Heart right ventricle (tissue), 16 donors: Measurements from ENCODE around the gene AK4. TPM values are rescaled to one million over a fixed set of nuclear protein-coding genes. Genes with fewer than 3 reads are reported as not detected.

ENCODE experiments used
- ATAC-seq, 8 donors: fragments of 200-7000 bp; cut with Tn5 transposase; one replicate each; pipeline ENCODE4 v1.9.1; 2020; ENCODE audit warnings: mild to moderate bottlenecking in 8 of 8, moderate library complexity in 8 of 8, moderate number of reproducible peaks in 1 of 8
- DNase-seq, 2 donors: peaks; one replicate each; pipeline ENCODE4 v3.0.0-alpha.2; 2020
- H3K27ac ChIP-seq, 10 donors: fragments of 200-600 bp; sonication (generic) in 2 of 10; one replicate each; pipeline versions ENCODE4 v1.5.0 to v1.8.0; 2020 to 2022; ENCODE audit warnings: mild to moderate bottlenecking in 3 of 10
- H3K27me3 ChIP-seq, 7 donors: fragments of 200-600 bp; one replicate each; pipeline ENCODE4 v1.8.0; 2021 to 2022; ENCODE audit warnings: mild to moderate bottlenecking in 2 of 7
- H3K36me3 ChIP-seq, 9 donors: fragments of 200-600 bp; sonication (generic) in 1 of 9; one replicate each; pipeline versions ENCODE4 v1.5.0 to v1.8.0; 2020 to 2022; ENCODE audit warnings: mild to moderate bottlenecking in 2 of 9
- H3K4me1 ChIP-seq, 9 donors: fragments of 200-600 bp; sonication (generic) in 1 of 9; one replicate each; pipeline versions ENCODE4 v1.5.0 to v1.8.0; 2020 to 2022; ENCODE audit warnings: mild to moderate bottlenecking in 4 of 9
- H3K4me3 ChIP-seq, 10 donors: fragments of 200-600 bp; sonication (generic) in 2 of 10; one replicate each; pipeline versions ENCODE4 v1.5.0 to v1.8.0; 2020 to 2022; ENCODE audit warnings: mild to moderate bottlenecking in 7 of 10, moderate library complexity in 2 of 10
- H3K9me3 ChIP-seq, 11 donors: fragments of 200-600 bp in 10 of 11; sonication (generic) in 2 of 11; one replicate each; pipeline versions ENCODE4 v1.5.0 to v1.8.0; 2013 to 2022; ENCODE audit warnings: mild to moderate bottlenecking in 2 of 11, control low read depth in 1 of 11, moderate library complexity in 1 of 11
- WGBS, 2 donors: extraction: QIAGEN DNeasy Blood & Tissue Kit; methylation state at CpG; one replicate each; pipeline ENCODE4 v1.1.7; 2013; ENCODE audit warnings: inconsistent platforms in 1 of 2; 5-methylcytosine and 5-hydroxymethylcytosine counted together
- intact Hi-C, 10 donors: fragments of 100-400 bp; cut with DNase I; formaldehyde crosslinking; loops; one replicate each; pipeline versions ENCODE4 v1.11.1 to v1.14.2; 2022
- polyA plus RNA-seq, 2 donors: library from polyadenylated mRNA; stranded (reverse); fragments of 200-250 nt; gene quantifications; one replicate each; pipeline ENCODE4 v1.2.3, GENCODE V29; 2013
- total RNA-seq, 10 donors: library from RNA; stranded (reverse); fragmentation: NEBNext Ultra II Directional in 3 of 10; extraction: Animal tissue kit (Norgen Biotek cat#: 25700) in 3 of 10; gene quantifications; one replicate each; pipeline versions ENCODE4 v1.2.1 to v1.2.4, GENCODE V29; 2021 to 2023
- TF ChIP-seq, protein P1 (sequence below), 9 donors: fragments of 200-600 bp; sonication (generic) in 2 of 9; IDR thresholded peaks; one replicate each; pipeline versions ENCODE4 v1.5.0 to v1.8.0; 2021 to 2022; ENCODE audit warnings: antibody characterized with exemption in 9 of 9, mild to moderate bottlenecking in 5 of 9, moderate library complexity in 1 of 9
- donor health status: Arrhythmogenic right ventricular cardiomyopathy.
- donor health status: ischemic (EF 13 %, LVEDD 7.1; RV severe dilation, severe dysfunction).
- donor health status: healthy with polysubstance abuse.
- donor health status: DM: no; HTN: yes; CAD: no.
- donor health status: DM: no; HTN: no; CAD: no.
- donor health status: ischemic (EF 25% LVEDD 6.9; RV normal size, moderate dysfunction).
- donor health status: ischemic (EF 25% LVEDD 5.7; RV mildly dilated, moderate dysfunction).
- donor health status: healthy.
- donor health status: DM: yes; HTN: yes; CAD: no.
- donor health status: Ischemic cardiomyopathy.
- donor health status: ischemic (EF 35%, LVEDD 5.7; RV mildly dilated, moderate dysfunction).
- donor health status: nonischemic (EF 11% LVEDD 7.7; RV severe dilation, severe dysfunction).
- donor health status: DM: yes; HTN: yes; CAD: no.
- donor health status: PGD.
- donor health status: ischemic (EF 29% LVEDD 5.4; RV normal size, mild dysfunction).
- donor health status: nonischemic (EF 23%, LVEDD 6.1; RV moderate dilation, normal function).

Gene AK4
- total and polyA plus RNA-seq, 12 donors: 9.9 to 179 (median 142) TPM

DNA sequence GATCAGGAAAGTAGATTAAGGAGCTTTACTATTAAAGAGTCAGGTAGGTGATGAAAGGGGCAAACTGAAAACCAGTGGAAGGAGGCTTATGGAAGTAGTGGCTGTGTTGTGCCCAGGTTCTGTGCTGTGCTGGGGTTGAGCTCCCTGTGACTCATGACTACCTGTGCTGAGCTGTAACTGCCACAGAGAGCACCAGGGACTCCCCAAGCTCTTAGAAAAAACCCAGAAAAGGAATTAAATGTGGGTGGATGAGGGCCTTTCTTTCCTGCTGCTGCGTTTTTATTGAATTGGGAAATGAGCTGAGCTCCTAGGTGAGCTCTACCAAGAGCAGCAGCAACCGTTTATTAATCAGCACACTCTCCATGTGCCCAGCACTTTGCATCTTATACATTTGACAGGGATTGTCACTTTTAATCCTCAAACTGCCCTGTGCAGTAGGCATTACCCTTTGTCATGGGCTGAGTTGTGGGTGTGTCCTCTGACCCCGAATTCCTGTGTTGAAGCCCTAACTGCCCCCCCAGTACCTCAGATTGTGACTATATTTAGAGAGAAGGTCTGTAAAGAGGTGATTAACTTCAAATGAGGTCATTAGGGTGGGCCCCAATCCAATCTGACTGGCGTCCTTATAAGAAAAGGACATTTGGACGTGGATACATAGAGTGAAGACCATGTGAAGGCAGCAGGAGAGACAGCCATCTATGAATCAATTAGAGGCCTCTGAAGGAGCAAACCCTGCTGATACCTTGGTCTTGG, 65.4 kb downstream of the AK4 start:
- Histone ChIP-seq H3K27me3 (no peaks in the 10 kb centered on the region), H3K27ac (no peak overlapping the region), H3K4me1 (peaks cover 0 to 26% (median 12%) of the 10 kb centered on the region in 9 donors), H3K4me3 (no peak overlapping the region), H3K9me3 (no peaks in the 10 kb centered on the region), H3K36me3 (no peaks in the 10 kb centered on the region)
- intact Hi-C loops: loop anchor here in 1 of 10 donors (5.0 kb wide), 1 partner anchor 151 kb away; no protein-coding TSS in a partner anchor
- WGBS, 2 donors: 48 to 58% methylated on average over 5 of the region's 5 CpGs
- DNase-seq (no peak), ATAC-seq (peak in 3 of 8 donors; percentile 7 to 43 (median 15))
- TF ChIP-seq, protein P1, sequence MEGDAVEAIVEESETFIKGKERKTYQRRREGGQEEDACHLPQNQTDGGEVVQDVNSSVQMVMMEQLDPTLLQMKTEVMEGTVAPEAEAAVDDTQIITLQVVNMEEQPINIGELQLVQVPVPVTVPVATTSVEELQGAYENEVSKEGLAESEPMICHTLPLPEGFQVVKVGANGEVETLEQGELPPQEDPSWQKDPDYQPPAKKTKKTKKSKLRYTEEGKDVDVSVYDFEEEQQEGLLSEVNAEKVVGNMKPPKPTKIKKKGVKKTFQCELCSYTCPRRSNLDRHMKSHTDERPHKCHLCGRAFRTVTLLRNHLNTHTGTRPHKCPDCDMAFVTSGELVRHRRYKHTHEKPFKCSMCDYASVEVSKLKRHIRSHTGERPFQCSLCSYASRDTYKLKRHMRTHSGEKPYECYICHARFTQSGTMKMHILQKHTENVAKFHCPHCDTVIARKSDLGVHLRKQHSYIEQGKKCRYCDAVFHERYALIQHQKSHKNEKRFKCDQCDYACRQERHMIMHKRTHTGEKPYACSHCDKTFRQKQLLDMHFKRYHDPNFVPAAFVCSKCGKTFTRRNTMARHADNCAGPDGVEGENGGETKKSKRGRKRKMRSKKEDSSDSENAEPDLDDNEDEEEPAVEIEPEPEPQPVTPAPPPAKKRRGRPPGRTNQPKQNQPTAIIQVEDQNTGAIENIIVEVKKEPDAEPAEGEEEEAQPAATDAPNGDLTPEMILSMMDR (IDR thresholded peaks at IDR 0.05): no peak

DNA sequence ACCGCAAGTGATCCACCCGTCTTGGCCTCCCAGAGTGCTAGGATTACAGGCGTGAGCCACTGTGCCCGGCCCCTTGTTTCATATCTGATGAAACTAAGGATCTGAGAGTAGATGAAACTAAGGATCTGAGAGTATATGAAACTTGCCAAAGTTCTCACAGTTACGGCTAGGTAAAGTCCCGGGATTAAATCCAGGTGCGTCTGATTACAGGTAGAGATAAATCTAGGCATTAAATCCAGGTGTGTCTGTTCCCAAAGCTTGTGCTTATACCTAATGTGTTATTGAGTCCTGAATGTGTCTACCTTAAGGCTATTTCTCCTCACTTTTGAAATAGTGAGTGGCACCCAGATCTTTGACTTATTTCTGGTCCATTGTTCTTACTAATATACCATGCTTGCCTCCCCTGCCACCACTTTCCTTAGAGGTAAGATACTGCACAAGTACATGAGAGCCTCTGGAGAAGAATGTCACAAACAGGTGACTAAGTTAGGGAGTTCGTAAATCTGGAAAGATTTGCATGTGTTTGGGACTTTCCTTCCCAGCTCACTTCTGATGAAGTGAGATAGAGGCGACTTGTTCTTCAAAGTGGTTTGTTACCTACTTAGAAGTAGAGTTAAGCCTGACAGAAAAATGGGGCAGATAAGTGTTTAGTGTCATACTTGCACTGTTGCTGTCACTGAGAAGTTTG, 66.5 kb downstream of the AK4 start:
- no peak for ATAC-seq
- 92 to 97% methylated on average over 9 of the region's 9 CpGs for WGBS, 2 donors
- TF ChIP-seq, protein P1 (IDR thresholded peaks at IDR 0.05): no peak
- no peak for DNase-seq
- intact Hi-C loops: loop anchor here in 2 of 10 donors (1.0 to 5.0 kb wide), 2 partner anchors 152 to 473 kb away; no protein-coding TSS in a partner anchor
- H3K4me1 ChIP-seq: peaks cover 0 to 15% (median 2%) of the 10 kb centered on the region in 9 donors
- no peaks in the 10 kb centered on the region for H3K9me3 ChIP-seq
- no peak overlapping the region for H3K4me3 ChIP-seq
- H3K27ac ChIP-seq: no peak overlapping the region
- H3K27me3 ChIP-seq: no peaks in the 10 kb centered on the region
- peaks cover 0 to 10% (median 0%) of the 10 kb centered on the region in 9 donors for H3K36me3 ChIP-seq

DNA sequence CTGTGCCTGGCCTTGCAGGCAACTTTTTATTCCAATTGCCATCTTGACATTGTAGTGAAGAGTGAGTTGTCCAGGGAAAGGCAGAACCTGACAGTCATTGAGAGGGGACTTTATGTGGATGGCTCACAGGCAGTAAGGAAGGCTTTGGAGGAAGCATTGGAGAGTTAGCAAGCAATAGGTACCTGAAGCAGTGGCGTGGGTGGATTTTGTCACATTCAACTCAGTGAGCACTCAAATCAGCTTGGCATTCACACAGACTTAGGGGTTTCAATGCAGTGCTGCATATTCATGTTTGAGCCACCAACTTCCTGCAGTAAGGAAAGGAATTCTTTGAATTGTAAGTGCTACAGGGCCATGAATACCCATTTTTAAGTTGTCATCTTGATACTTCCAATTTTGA, 69.0 kb downstream of the AK4 start:
- Histone ChIP-seq H3K27me3 (no peaks in the 10 kb centered on the region), H3K4me3 (no peak overlapping the region), H3K9me3 (no peaks in the 10 kb centered on the region), H3K27ac (no peak overlapping the region), H3K4me1 (peaks cover 0 to 15% (median 0%) of the 10 kb centered on the region in 9 donors), H3K36me3 (peaks cover 0 to 30% (median 0%) of the 10 kb centered on the region in 9 donors)
- DNase-seq (no peak), ATAC-seq (no peak)
- 92 to 98% methylated on average over 1 of the region's 1 CpG for WGBS, 2 donors
- intact Hi-C loops: no loop called here
- TF ChIP-seq, protein P1 (IDR thresholded peaks at IDR 0.05): no peak

DNA sequence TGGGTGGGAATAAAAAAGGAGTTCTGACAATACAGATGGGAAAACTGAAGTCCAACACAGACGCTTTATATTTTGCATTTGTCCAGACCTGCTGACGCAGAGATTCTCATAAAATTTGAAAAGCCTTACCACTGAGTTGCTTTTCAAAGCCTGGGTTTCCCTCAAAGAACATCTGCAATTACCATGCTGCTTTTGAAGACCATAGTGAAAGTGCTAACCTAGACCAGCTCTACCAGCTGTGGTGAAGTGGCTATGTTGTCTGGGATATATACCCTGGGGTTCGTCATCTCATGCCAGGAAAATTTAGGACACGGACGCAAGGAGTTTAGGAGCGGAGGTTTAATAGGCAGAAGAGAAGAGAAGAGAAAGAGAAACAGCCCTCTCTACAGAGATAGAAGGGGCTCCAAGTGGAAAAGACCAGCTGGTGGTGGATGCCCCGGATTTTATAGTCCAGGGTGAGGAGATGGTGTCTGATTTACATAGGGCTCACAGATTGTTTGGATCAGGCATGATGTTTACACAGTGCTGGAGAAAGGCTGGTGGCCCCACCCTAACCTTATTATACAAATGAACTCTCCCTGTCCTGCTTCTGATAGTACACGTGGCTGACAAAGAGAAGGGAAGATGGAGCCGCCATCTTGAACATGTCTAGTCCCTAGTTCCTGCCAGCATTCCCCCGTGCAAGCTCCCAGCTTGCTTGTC, 73.8 kb downstream of the AK4 start:
- Histone ChIP-seq H3K27ac (no peak overlapping the region), H3K4me1 (no peaks in the 10 kb centered on the region), H3K27me3 (no peaks in the 10 kb centered on the region), H3K36me3 (peaks cover 0 to 51% (median 8%) of the 10 kb centered on the region in 9 donors), H3K4me3 (no peak overlapping the region), H3K9me3 (no peaks in the 10 kb centered on the region)
- intact Hi-C loops: no loop called here
- DNase-seq: no peak
- TF ChIP-seq, protein P1 (IDR thresholded peaks at IDR 0.05): no peak
- ATAC-seq: no peak
- 89% methylated on average over 10 of the region's 10 CpGs for WGBS, 2 donors
